HL-60 (cell line): ENCODE measurements around the gene BRINP3.

ENCODE experiments used
- CTCF ChIP-seq: IDR thresholded peaks from one replicate; pipeline ENCODE4 v1.5.1; 2011; ENCODE audit warnings: low read length, control low read depth, inconsistent platforms; ENCODE audit not compliant: insufficient read depth
- GABPA ChIP-seq: IDR thresholded peaks from 2 replicates; pipeline ENCODE4 v1.6.1; 2012; ENCODE audit warnings: low read depth
- POLR2AphosphoS5 ChIP-seq: IDR thresholded peaks from 2 replicates; pipeline ENCODE4 v1.6.1; 2012; ENCODE audit warnings: low read depth

- TF ChIP-seq CTCF (no peak), POLR2AphosphoS5 (no peak), GABPA (no peak)
These were observed 22.0 kb downstream of the BRINP3 start for GRCh38 chr1:190455631-190456030.
